MM.1S (cell line): ENCODE data around the gene ALOX12B.

ENCODE experiments used
- DNase-seq: peaks from one replicate; pipeline ENCODE4 v3.0.0-alpha.2; 2015
- H2AFZ ChIP-seq: fragments of 300-600 bp; sonication (generic); 2 replicates; pipeline ENCODE4 v1.6.0; 2016; ENCODE audit warnings: antibody characterized with exemption, low read length
- H3F3A ChIP-seq: fragments of 300-600 bp; sonication (generic); 2 replicates; pipeline ENCODE4 v1.6.1; 2016; ENCODE audit warnings: mild to moderate bottlenecking, antibody characterized with exemption, low read length, moderate library complexity, mixed read lengths; ENCODE audit not compliant: insufficient read depth
- H3K27ac ChIP-seq: fragments of 300-600 bp; sonication (generic); 2 replicates; pipeline ENCODE4 v1.5.1; 2016; ENCODE audit warnings: mild to moderate bottlenecking, low read length
- H3K27me3 ChIP-seq: fragments of 300-600 bp; sonication (generic); replicated peaks from 2 replicates; pipeline ENCODE4 v1.6.0; 2016; ENCODE audit warnings: low read length; ENCODE audit not compliant: insufficient read depth
- H3K36me3 ChIP-seq: fragments of 300-600 bp; sonication (generic); replicated peaks from 2 replicates; pipeline ENCODE4 v1.6.1; 2016; ENCODE audit warnings: mild to moderate bottlenecking, low read length, mixed read lengths; ENCODE audit not compliant: insufficient read depth
- H3K4me1 ChIP-seq: fragments of 300-600 bp; sonication (generic); 2 replicates; pipeline ENCODE4 v1.6.1; 2016; ENCODE audit warnings: low read length, mixed read lengths
- H3K4me2 ChIP-seq: fragments of 300-600 bp; sonication (generic); 2 replicates; pipeline ENCODE4 v1.6.0; 2016; ENCODE audit warnings: low read depth, low read length
- H3K4me3 ChIP-seq: fragments of 300-600 bp; sonication (generic); 2 replicates; pipeline ENCODE4 v1.5.1; 2016; ENCODE audit warnings: low read length, mixed read lengths
- H3K79me2 ChIP-seq: fragments of 300-600 bp; sonication (generic); 2 replicates; pipeline ENCODE4 v1.6.1; 2016; ENCODE audit warnings: mixed run types, low read length, mixed read lengths
- H3K9ac ChIP-seq: fragments of 300-600 bp; sonication (generic); 2 replicates; pipeline ENCODE4 v1.6.1; 2016; ENCODE audit warnings: low read length, mixed read lengths
- H3K9me2 ChIP-seq: fragments of 300-600 bp; sonication (generic); replicated peaks from 2 replicates; pipeline ENCODE4 v1.6.1; 2016; ENCODE audit warnings: mild to moderate bottlenecking, low read length, mixed read lengths; ENCODE audit not compliant: insufficient read depth
- H3K9me3 ChIP-seq: fragments of 300-600 bp; sonication (generic); replicated peaks from 2 replicates; pipeline ENCODE4 v1.6.1; 2016; ENCODE audit warnings: mild to moderate bottlenecking, low read length, mixed read lengths; ENCODE audit not compliant: insufficient read depth
- H4K20me1 ChIP-seq: fragments of 300-600 bp; sonication (generic); 2 replicates; pipeline ENCODE4 v1.6.1; 2016; ENCODE audit warnings: mild to moderate bottlenecking, low read length, moderate library complexity, mixed read lengths; ENCODE audit not compliant: insufficient read depth
- EZH2 ChIP-seq: fragments of 300-600 bp; sonication (generic); optimal IDR thresholded peaks from 2 replicates; pipeline ENCODE3; 2017; ENCODE audit warnings: low read depth, mild to moderate bottlenecking, antibody characterized with exemption, low read length, mixed read lengths
- EZH2phosphoT487 ChIP-seq: fragments of 300-600 bp; sonication (generic); IDR thresholded peaks from 2 replicates; pipeline ENCODE4 v1.6.1; 2018; ENCODE audit warnings: antibody characterized with exemption, low read length
- TF ChIP-seq, protein P1 (sequence below): fragments of 300-600 bp; sonication (generic); IDR thresholded peaks from 2 replicates; pipeline ENCODE4 v1.5.1; 2016; ENCODE audit warnings: antibody characterized with exemption, low read length, mixed read lengths

Gene ALOX12B

DNA sequence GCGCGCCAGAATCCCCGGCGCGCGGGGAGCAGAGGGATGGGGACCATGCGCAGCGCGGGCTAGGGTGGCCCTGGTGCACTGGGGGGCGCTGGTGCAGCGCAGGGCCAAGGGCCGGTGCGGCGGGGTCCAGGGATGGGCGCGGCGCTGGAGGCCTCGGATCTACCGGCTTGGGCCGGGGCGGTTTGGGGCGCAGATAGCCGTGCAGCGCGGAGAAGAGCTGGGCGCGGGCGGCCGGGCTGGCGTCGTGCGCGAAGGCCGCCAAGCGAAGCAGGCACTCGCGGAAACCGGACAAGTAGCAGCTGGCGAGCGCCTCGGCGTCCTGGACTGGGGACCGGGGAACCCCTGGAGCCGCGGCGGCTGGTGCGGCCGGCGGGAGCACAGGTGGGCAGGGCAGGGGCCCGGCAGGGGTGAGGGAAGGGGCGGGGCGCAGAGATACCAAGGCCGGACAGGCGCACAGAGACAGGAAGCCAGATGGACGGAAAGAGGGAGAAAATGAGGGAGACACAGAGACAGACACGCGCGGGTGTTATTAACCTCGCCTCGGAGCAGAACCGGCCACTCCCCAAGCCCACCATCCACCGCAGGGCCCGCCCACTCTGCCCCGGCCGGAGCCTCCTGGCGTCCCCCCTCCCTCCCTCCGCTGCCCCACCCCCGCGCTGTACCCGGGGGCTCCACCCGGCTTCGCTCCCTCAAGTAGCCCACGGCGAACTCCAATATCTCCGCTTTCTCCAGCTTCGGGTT lies 34.3 kb upstream of the ALOX12B start:
- Histone ChIP-seq H3K9me3 (no peaks in the 10 kb centered on the region), H4K20me1 (no peaks in the 10 kb centered on the region; the same call in 1 of the 2 replicates), H3K4me2 (peak overlapping the region; percentile 100), H3K4me3 (peak overlapping the region; percentile 84), H3K9ac (no peak overlapping the region; the same call in 1 of the 2 replicates), H3K27me3 (peaks cover 35% of the 10 kb centered on the region), H3K4me1 (peaks cover 19% of the 10 kb centered on the region), H3F3A (peaks cover 52% of the 10 kb centered on the region), H3K27ac (no peak overlapping the region), H3K79me2 (no peaks in the 10 kb centered on the region), H3K36me3 (no peaks in the 10 kb centered on the region), H2AFZ (peak overlapping the region; percentile 57), H3K9me2 (no peaks in the 10 kb centered on the region)
- peak; percentile 62 for DNase-seq
- TF ChIP-seq EZH2phosphoT487 (no peak), EZH2 (no peak)
- TF ChIP-seq, protein P1, sequence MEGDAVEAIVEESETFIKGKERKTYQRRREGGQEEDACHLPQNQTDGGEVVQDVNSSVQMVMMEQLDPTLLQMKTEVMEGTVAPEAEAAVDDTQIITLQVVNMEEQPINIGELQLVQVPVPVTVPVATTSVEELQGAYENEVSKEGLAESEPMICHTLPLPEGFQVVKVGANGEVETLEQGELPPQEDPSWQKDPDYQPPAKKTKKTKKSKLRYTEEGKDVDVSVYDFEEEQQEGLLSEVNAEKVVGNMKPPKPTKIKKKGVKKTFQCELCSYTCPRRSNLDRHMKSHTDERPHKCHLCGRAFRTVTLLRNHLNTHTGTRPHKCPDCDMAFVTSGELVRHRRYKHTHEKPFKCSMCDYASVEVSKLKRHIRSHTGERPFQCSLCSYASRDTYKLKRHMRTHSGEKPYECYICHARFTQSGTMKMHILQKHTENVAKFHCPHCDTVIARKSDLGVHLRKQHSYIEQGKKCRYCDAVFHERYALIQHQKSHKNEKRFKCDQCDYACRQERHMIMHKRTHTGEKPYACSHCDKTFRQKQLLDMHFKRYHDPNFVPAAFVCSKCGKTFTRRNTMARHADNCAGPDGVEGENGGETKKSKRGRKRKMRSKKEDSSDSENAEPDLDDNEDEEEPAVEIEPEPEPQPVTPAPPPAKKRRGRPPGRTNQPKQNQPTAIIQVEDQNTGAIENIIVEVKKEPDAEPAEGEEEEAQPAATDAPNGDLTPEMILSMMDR, result peak; percentile 56

DNA sequence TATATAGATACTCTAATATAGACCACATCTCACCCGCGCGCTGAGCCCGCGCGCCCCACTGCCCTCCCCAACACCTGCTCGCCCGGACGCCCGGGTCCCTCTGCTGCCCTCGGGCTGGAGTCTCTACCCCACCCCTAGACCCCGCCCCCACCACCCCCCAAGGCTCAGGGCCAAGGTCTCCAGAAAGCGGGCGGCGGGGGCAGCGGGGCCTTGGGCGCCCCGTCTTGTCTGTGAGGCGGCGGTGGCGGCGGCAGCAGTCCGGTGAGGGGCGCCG lies 33.8 kb upstream of the ALOX12B start:
- peak overlapping the region; percentile 84 for H3K4me3 ChIP-seq

DNA sequence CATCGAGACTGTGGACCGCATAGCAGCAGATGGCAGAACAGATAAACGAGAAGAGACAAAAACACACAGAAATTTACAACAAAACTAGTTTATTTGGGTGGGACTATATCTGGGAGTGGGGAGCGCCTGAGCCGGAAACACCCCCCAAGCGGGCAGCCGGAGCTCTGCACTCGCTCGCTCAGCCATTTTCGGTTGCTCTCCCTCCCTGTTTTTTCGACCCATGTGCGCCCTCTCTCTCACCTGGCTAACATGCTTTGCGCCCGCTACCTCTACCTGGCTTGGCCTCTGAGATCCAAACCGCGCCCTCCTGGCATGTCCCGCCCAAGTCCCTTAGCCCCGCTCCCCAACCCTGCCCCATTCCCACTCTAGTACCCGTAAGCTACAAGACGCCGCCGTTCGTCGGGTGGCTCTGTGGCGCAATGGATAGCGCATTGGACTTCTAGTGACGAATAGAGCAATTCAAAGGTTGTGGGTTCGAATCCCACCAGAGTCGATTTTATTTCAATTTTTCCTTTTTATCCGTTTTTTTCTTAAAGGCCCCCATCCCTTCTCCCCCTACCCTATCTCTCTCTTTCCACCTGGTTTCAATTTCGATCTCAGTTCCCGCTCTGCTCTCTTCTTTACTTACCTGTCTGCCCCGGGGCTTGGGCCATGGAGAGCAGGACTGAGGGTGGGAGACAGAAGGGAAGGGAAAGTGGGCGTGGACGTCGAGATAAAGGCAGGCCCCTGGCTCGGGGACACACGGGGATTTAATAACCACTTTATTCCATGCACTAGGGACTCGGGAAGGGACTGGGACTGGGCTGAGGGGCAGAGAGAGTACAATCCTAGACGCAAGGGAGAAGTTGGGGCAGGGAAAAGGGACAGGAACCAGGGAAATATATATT lies 33.2 kb upstream of the ALOX12B start:
- TF ChIP-seq EZH2, result no peak
- TF ChIP-seq EZH2phosphoT487, result no peak
- TF ChIP-seq, protein P1, result peak; percentile 44
- peaks cover 46% of the 10 kb centered on the region for H3K27me3 ChIP-seq
- peaks cover 19% of the 10 kb centered on the region for H3K4me1 ChIP-seq
- peak overlapping the region; percentile 43; the same call in 1 of the 2 replicates for H3K9ac ChIP-seq
- peak; percentile 89 for DNase-seq
- H3K36me3 ChIP-seq, result no peaks in the 10 kb centered on the region
- H4K20me1 ChIP-seq, result no peaks in the 10 kb centered on the region; the same call in 1 of the 2 replicates
- peaks cover 44% of the 10 kb centered on the region for H3F3A ChIP-seq
- peak overlapping the region; percentile 84 for H3K4me3 ChIP-seq
- H3K4me2 ChIP-seq, result peak overlapping the region; percentile 100
- no peaks in the 10 kb centered on the region for H3K9me2 ChIP-seq
- H3K79me2 ChIP-seq, result no peaks in the 10 kb centered on the region
- H2AFZ ChIP-seq, result peak overlapping the region; percentile 9; the same call in 1 of the 2 replicates
- peak overlapping the region; percentile 63; the same call in 1 of the 2 replicates for H3K27ac ChIP-seq
- H3K9me3 ChIP-seq, result no peaks in the 10 kb centered on the region

More for the DNA sequence above, 33.8 kb upstream of the ALOX12B start:
- H2AFZ ChIP-seq, result 0 out of 2 replicates have a peak overlapping the region, but pooled peaks have one; percentile 43
- TF ChIP-seq, protein P1, result no peak
- TF ChIP-seq EZH2, result no peak
- TF ChIP-seq EZH2phosphoT487, result no peak
- H3K9ac ChIP-seq, result peak overlapping the region; percentile 43; the same call in 1 of the 2 replicates
- no peaks in the 10 kb centered on the region for H3K79me2 ChIP-seq
- peak overlapping the region; percentile 100 for H3K4me2 ChIP-seq
- H3K4me1 ChIP-seq, result peaks cover 19% of the 10 kb centered on the region
- peaks cover 49% of the 10 kb centered on the region for H3F3A ChIP-seq
- peaks cover 40% of the 10 kb centered on the region for H3K27me3 ChIP-seq
- H3K27ac ChIP-seq, result no peak overlapping the region
- H3K36me3 ChIP-seq, result no peaks in the 10 kb centered on the region
- H3K9me2 ChIP-seq, result no peaks in the 10 kb centered on the region
- H4K20me1 ChIP-seq, result no peaks in the 10 kb centered on the region; the same call in 1 of the 2 replicates
- DNase-seq, result no peak
- no peaks in the 10 kb centered on the region for H3K9me3 ChIP-seq
